Measurements from ENCODE around the gene GGT7. TPM values are rescaled to one million over a fixed set of nuclear protein-coding genes. Genes with fewer than 3 reads are reported as not detected.
A peak's percentile ranks its signal among the peaks of the same experiment; 100 is the strongest.

Gene GGT7
- total and polyA plus RNA-seq, 4 donors, result 3.7 to 8.1 (median 6.0) TPM

DNA sequence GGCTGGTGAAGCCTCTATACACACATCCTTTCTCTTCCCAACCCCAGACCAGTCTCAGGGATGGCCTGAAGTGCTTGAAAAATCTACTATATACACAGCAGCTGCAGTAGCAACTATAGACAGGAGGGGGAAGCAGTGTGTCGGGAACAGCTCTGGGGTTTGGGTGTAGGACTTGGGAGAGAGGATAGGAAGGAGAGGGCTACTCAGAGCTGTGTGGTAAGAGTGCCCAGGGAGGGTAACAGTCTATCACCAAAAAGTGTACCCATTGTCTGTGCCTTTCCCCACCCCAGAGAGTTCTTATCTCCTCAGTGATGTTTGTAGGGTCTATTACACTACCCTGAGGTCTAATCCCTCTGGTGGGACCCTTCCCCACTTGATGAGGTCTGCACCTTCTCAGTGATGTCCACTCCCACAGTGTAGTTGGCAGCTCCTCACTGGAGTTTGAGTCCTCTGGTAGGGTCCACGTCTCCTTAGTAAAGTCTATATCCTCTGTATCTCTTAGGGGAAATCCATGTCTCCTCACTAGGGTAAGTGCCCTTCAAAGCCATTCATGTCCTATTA is 1.5 kb upstream of the GGT7 start:
- TF ChIP-seq, protein P1, sequence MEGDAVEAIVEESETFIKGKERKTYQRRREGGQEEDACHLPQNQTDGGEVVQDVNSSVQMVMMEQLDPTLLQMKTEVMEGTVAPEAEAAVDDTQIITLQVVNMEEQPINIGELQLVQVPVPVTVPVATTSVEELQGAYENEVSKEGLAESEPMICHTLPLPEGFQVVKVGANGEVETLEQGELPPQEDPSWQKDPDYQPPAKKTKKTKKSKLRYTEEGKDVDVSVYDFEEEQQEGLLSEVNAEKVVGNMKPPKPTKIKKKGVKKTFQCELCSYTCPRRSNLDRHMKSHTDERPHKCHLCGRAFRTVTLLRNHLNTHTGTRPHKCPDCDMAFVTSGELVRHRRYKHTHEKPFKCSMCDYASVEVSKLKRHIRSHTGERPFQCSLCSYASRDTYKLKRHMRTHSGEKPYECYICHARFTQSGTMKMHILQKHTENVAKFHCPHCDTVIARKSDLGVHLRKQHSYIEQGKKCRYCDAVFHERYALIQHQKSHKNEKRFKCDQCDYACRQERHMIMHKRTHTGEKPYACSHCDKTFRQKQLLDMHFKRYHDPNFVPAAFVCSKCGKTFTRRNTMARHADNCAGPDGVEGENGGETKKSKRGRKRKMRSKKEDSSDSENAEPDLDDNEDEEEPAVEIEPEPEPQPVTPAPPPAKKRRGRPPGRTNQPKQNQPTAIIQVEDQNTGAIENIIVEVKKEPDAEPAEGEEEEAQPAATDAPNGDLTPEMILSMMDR (IDR thresholded peaks at IDR 0.05; ENCODE audit: low read depth, low read length, missing input control), result peak; percentile 98
- no peak for TF ChIP-seq FOXA2 (IDR thresholded peaks at IDR 0.05)
- TF ChIP-seq RAD21 (IDR thresholded peaks at IDR 0.05), result peak; percentile 99
- TF ChIP-seq EGR1 (IDR thresholded peaks at IDR 0.05; ENCODE audit: low read depth in 2 of 2), result no peak
- peak in 1 of 2 donors; percentile 59 for TF ChIP-seq RXRA (IDR thresholded peaks at IDR 0.05)
- TF ChIP-seq YY1 (IDR thresholded peaks at IDR 0.05), result no peak
- TF ChIP-seq GABPA (IDR thresholded peaks at IDR 0.05 in 1 of 2, conservative IDR thresholded peaks at IDR 0.05 in 1 of 2), result no peak
- TF ChIP-seq TAF1 (conservative IDR thresholded peaks at IDR 0.05), result no peak
- TF ChIP-seq, protein P2, sequence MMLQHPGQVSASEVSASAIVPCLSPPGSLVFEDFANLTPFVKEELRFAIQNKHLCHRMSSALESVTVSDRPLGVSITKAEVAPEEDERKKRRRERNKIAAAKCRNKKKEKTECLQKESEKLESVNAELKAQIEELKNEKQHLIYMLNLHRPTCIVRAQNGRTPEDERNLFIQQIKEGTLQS (IDR thresholded peaks at IDR 0.05), result no peak
- TF ChIP-seq, protein P3, sequence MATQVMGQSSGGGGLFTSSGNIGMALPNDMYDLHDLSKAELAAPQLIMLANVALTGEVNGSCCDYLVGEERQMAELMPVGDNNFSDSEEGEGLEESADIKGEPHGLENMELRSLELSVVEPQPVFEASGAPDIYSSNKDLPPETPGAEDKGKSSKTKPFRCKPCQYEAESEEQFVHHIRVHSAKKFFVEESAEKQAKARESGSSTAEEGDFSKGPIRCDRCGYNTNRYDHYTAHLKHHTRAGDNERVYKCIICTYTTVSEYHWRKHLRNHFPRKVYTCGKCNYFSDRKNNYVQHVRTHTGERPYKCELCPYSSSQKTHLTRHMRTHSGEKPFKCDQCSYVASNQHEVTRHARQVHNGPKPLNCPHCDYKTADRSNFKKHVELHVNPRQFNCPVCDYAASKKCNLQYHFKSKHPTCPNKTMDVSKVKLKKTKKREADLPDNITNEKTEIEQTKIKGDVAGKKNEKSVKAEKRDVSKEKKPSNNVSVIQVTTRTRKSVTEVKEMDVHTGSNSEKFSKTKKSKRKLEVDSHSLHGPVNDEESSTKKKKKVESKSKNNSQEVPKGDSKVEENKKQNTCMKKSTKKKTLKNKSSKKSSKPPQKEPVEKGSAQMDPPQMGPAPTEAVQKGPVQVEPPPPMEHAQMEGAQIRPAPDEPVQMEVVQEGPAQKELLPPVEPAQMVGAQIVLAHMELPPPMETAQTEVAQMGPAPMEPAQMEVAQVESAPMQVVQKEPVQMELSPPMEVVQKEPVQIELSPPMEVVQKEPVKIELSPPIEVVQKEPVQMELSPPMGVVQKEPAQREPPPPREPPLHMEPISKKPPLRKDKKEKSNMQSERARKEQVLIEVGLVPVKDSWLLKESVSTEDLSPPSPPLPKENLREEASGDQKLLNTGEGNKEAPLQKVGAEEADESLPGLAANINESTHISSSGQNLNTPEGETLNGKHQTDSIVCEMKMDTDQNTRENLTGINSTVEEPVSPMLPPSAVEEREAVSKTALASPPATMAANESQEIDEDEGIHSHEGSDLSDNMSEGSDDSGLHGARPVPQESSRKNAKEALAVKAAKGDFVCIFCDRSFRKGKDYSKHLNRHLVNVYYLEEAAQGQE (IDR thresholded peaks at IDR 0.05), result no peak
- TF ChIP-seq HNF4G (IDR thresholded peaks at IDR 0.05), result peak; percentile 27
- TF ChIP-seq NR2F2 (IDR thresholded peaks at IDR 0.05), result peak; percentile 31
- peak in 1 of 2 donors; percentile 62 for TF ChIP-seq HNF4A (conservative IDR thresholded peaks at IDR 0.05)
- no peak for TF ChIP-seq SP1 (IDR thresholded peaks at IDR 0.05)
- peak; percentile 15 to 25 for TF ChIP-seq JUND (IDR thresholded peaks at IDR 0.05)
- TF ChIP-seq, protein P4, sequence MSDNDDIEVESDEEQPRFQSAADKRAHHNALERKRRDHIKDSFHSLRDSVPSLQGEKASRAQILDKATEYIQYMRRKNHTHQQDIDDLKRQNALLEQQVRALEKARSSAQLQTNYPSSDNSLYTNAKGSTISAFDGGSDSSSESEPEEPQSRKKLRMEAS (IDR thresholded peaks at IDR 0.05), result no peak
- TF ChIP-seq FOXA1 (IDR thresholded peaks at IDR 0.05), result peak; percentile 26
- TF ChIP-seq, protein P5, sequence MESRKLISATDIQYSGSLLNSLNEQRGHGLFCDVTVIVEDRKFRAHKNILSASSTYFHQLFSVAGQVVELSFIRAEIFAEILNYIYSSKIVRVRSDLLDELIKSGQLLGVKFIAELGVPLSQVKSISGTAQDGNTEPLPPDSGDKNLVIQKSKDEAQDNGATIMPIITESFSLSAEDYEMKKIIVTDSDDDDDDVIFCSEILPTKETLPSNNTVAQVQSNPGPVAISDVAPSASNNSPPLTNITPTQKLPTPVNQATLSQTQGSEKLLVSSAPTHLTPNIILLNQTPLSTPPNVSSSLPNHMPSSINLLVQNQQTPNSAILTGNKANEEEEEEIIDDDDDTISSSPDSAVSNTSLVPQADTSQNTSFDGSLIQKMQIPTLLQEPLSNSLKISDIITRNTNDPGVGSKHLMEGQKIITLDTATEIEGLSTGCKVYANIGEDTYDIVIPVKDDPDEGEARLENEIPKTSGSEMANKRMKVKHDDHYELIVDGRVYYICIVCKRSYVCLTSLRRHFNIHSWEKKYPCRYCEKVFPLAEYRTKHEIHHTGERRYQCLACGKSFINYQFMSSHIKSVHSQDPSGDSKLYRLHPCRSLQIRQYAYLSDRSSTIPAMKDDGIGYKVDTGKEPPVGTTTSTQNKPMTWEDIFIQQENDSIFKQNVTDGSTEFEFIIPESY (IDR thresholded peaks at IDR 0.05), result no peak
- Histone ChIP-seq H3K9ac (ENCODE audit: low read depth in 1 of 2, low read length in 2 of 2) (peak overlapping the region in 1 of 2 donors; percentile 10), H3K36me3 (ENCODE audit: control insufficient read depth in 4 of 4, insufficient read depth in 3 of 4, low read depth in 1 of 4, low read length in 3 of 4) (no peaks in the 10 kb centered on the region), H3K9me3 (ENCODE audit: control insufficient read depth in 4 of 4, low read length in 3 of 4) (no peaks in the 10 kb centered on the region), H3K27me3 (ENCODE audit: control insufficient read depth in 4 of 4, insufficient read depth in 4 of 4, low read length in 3 of 4) (no peaks in the 10 kb centered on the region), H3K4me1 (ENCODE audit: control insufficient read depth in 4 of 4, insufficient read depth in 4 of 4, low read length in 3 of 4) (peaks cover 4 to 50% (median 37%) of the 10 kb centered on the region in 4 donors), H3K4me3 (ENCODE audit: low read depth in 1 of 3, low read length in 3 of 3) (no peak overlapping the region), H3K27ac (ENCODE audit: low read depth in 1 of 2, low read length in 2 of 2) (peak overlapping the region; percentile 87 to 96)
- WGBS, result 9% methylated on average over 2 of the region's 2 CpGs
- DNase-seq (ENCODE audit: low spot score), result peak; percentile 76

All from liver (tissue), 9 donors.